H1 (cell line): ENCODE measurements around the gene USP49. TPM values are rescaled to one million over a fixed set of nuclear protein-coding genes. Genes with fewer than 3 reads are reported as not detected.

Experiments used
- CTCF ChIA-PET: fragments of 300-600 bp; sonication (Branson Sonifier 250); formaldehyde crosslinking; loops from one replicate; lab custom pipeline; 2021; ENCODE audit not compliant: partially characterized antibody; lab: Charles Lee
- POLR2A ChIA-PET: fragments of 300-600 bp; sonication (Branson Sonifier 250); formaldehyde crosslinking; loops from one replicate; lab custom pipeline; 2021; ENCODE audit warnings: inconsistent platforms; ENCODE audit not compliant: partially characterized antibody; lab: Charles Lee
- DNase-seq, 2 experiments: peaks; one replicate each; pipeline versions ENCODE4 v3.0.0 to v3.0.0-alpha.2; 2010 to 2022; ENCODE audit warnings: low spot score in 2 of 2, low read depth in 1 of 2, mixed read lengths in 1 of 2
- FAIRE-seq: peaks from 2 replicates; lab custom pipeline; 2011; peaks lifted over from hg19 to GRCh38; lab: Jason Lieb, UNC
- H2AFZ ChIP-seq: 2 replicates; pipeline ENCODE4 v1.8.1; 2012; ENCODE audit warnings: low read length, inconsistent platforms
- H2AK5ac ChIP-seq: 2 replicates; pipeline ENCODE4 v1.6.1; 2013; ENCODE audit warnings: low read depth, low read length
- H2BK120ac ChIP-seq: replicated peaks from 2 replicates; pipeline ENCODE3; 2013; ENCODE audit warnings: low read depth, low read length, inconsistent platforms
- H2BK12ac ChIP-seq: 2 replicates; pipeline ENCODE4 v1.6.1; 2013; ENCODE audit warnings: low read depth, low read length
- H2BK15ac ChIP-seq: 2 replicates; pipeline ENCODE4 v1.6.1; 2013; ENCODE audit warnings: low read length
- H2BK20ac ChIP-seq: 2 replicates; pipeline ENCODE4 v1.6.1; 2013; ENCODE audit warnings: low read length
- H2BK5ac ChIP-seq: 2 replicates; pipeline ENCODE4 v1.6.1; 2013; ENCODE audit warnings: low read depth, low read length
- H3K14ac ChIP-seq: 2 replicates; pipeline ENCODE4 v1.6.1; 2013; ENCODE audit warnings: inconsistent platforms; ENCODE audit not compliant: insufficient read length
- H3K18ac ChIP-seq: 2 replicates; pipeline ENCODE4 v1.6.1; 2013; ENCODE audit warnings: low read length; ENCODE audit errors: extremely low read depth
- H3K23ac ChIP-seq: 2 replicates; pipeline ENCODE4 v1.6.1; 2013; ENCODE audit warnings: inconsistent platforms; ENCODE audit not compliant: insufficient read length
- H3K23me2 ChIP-seq: 2 replicates; pipeline ENCODE4 v1.6.1; 2013; ENCODE audit warnings: low read depth, low read length
- H3K27ac ChIP-seq: 2 replicates; pipeline ENCODE4 v1.6.1; 2011; ENCODE audit warnings: low read depth, low read length, inconsistent platforms
- H3K27me3 ChIP-seq, 4 experiments: replicated peaks in 1 of 4; 1 replicate in 1 of 4; 2 replicates in 3 of 4; pipeline versions ENCODE4 v1.6.1 to v1.8.1; 2011 to 2013; ENCODE audit warnings: low read length in 3 of 4, mild to moderate bottlenecking in 3 of 4, inconsistent platforms in 2 of 4, mixed read lengths in 2 of 4, moderate library complexity in 1 of 4; ENCODE audit not compliant: control insufficient read depth in 3 of 4, insufficient read depth in 3 of 4; ENCODE audit errors: extremely low read depth in 1 of 4
- H3K36me3 ChIP-seq, 4 experiments: 2 replicates each; pipeline versions ENCODE4 v1.6.1 to v1.8.1; 2011 to 2013; ENCODE audit warnings: mild to moderate bottlenecking in 4 of 4, low read length in 3 of 4, moderate library complexity in 2 of 4, control low read depth in 1 of 4, inconsistent platforms in 1 of 4; ENCODE audit not compliant: insufficient read depth in 4 of 4, control insufficient read depth in 2 of 4
- H3K4ac ChIP-seq: replicated peaks from 2 replicates; pipeline ENCODE3; 2013; ENCODE audit warnings: low read length, low read depth, mixed read lengths, inconsistent platforms; ENCODE audit not compliant: insufficient read length
- H3K4me1 ChIP-seq, 4 experiments: replicated peaks in 1 of 4; 1 replicate in 1 of 4; 2 replicates in 3 of 4; pipeline versions ENCODE4 v1.6.1 to v1.8.1; 2011 to 2013; ENCODE audit warnings: low read length in 3 of 4, inconsistent platforms in 2 of 4, mixed read lengths in 1 of 4; ENCODE audit not compliant: insufficient read depth in 4 of 4, control insufficient read depth in 3 of 4
- H3K4me2 ChIP-seq, 2 experiments: 2 replicates each; pipeline versions ENCODE4 v1.6.1 to v1.8.1; 2011 to 2013; ENCODE audit warnings: low read depth in 2 of 2, low read length in 2 of 2, control low read depth in 1 of 2, inconsistent platforms in 1 of 2, mild to moderate bottlenecking in 1 of 2; ENCODE audit not compliant: insufficient read depth in 1 of 2
- H3K4me3 ChIP-seq, 4 experiments: fragments of 200-600, 300-600 bp in 1 of 4; sonication (generic), shearing (Covaris generic), sonication (Bioruptor Twin) in 1 of 4; 2 replicates each; pipeline versions ENCODE4 v1.5.1 to v1.8.1; 2011 to 2016; ENCODE audit warnings: low read length in 4 of 4, low read depth in 3 of 4, control low read depth in 2 of 4, inconsistent platforms in 2 of 4, mild to moderate bottlenecking in 2 of 4, mixed read lengths in 1 of 4, moderate library complexity in 1 of 4; ENCODE audit not compliant: insufficient read depth in 2 of 4; ENCODE audit errors: extremely low read depth in 1 of 4
- H3K56ac ChIP-seq: replicated peaks from 2 replicates; pipeline ENCODE3; 2013; ENCODE audit warnings: low read depth, mild to moderate bottlenecking, mixed read lengths, low read length, inconsistent platforms; ENCODE audit not compliant: insufficient read length
- H3K79me1 ChIP-seq: 2 replicates; pipeline ENCODE4 v1.6.1; 2013; ENCODE audit warnings: low read depth, low read length, control low read depth
- H3K79me2 ChIP-seq, 2 experiments: 2 replicates each; pipeline versions ENCODE4 v1.6.1 to v1.8.1; 2012 to 2013; ENCODE audit warnings: low read length in 2 of 2, mild to moderate bottlenecking in 2 of 2, inconsistent platforms in 1 of 2; ENCODE audit not compliant: insufficient read depth in 2 of 2, control insufficient read depth in 1 of 2
- H3K9ac ChIP-seq, 4 experiments: replicated peaks in 1 of 4; 1 replicate in 1 of 4; 2 replicates in 3 of 4; pipeline versions ENCODE4 v1.6.1 to v1.8.1; 2011 to 2013; ENCODE audit warnings: low read depth in 3 of 4, low read length in 3 of 4, control low read depth in 2 of 4, mild to moderate bottlenecking in 2 of 4, moderate library complexity in 2 of 4, inconsistent platforms in 1 of 4; ENCODE audit errors: extremely low read depth in 1 of 4
- H3K9me3 ChIP-seq, 2 experiments: 2 replicates each; pipeline versions ENCODE4 v1.6.1 to v1.8.1; 2012 to 2013; ENCODE audit warnings: mild to moderate bottlenecking in 2 of 2, moderate library complexity in 2 of 2, control low read depth in 1 of 2, inconsistent platforms in 1 of 2, low read depth in 1 of 2, low read length in 1 of 2, mixed read lengths in 1 of 2; ENCODE audit not compliant: insufficient read depth in 2 of 2
- H4K20me1 ChIP-seq, 2 experiments: replicated peaks in 1 of 2; 2 replicates each; pipeline versions ENCODE3 to v1.8.1; 2011 to 2013; ENCODE audit warnings: inconsistent platforms in 2 of 2, low read length in 2 of 2, mild to moderate bottlenecking in 1 of 2; ENCODE audit not compliant: insufficient read depth in 2 of 2, control insufficient read depth in 1 of 2
- H4K5ac ChIP-seq: 2 replicates; pipeline ENCODE4 v1.6.1; 2013; ENCODE audit warnings: low read length, low read depth, mixed read lengths, inconsistent platforms; ENCODE audit not compliant: insufficient read length
- H4K8ac ChIP-seq: 2 replicates; pipeline ENCODE4 v1.8.0; 2013; ENCODE audit warnings: mild to moderate bottlenecking, moderate library complexity, low read length, inconsistent platforms; ENCODE audit not compliant: insufficient read depth; ENCODE audit errors: extremely low read depth
- H4K91ac ChIP-seq: replicated peaks from 2 replicates; pipeline ENCODE3; 2013; ENCODE audit warnings: low read length, mixed read lengths, inconsistent platforms; ENCODE audit not compliant: insufficient read length
- BRCA1 ChIP-seq: IDR thresholded peaks from 2 replicates; pipeline ENCODE4 v1.6.1; 2012; ENCODE audit warnings: low read depth, low read length, improper control_type of control experiment
- CBX5 ChIP-seq: fragments of 300-800, 300-1000 bp; sonication (generic); IDR thresholded peaks from 2 replicates; pipeline ENCODE4 v1.7.1; 2016; ENCODE audit warnings: antibody characterized with exemption, low read length, low read depth
- E2F6 ChIP-seq: IDR thresholded peaks from 2 replicates; pipeline ENCODE4 v1.6.1; 2012; ENCODE audit warnings: inconsistent platforms
- EP300 ChIP-seq, 2 experiments: IDR thresholded peaks; 1 replicate in 1 of 2; 2 replicates in 1 of 2; pipeline ENCODE4 v1.6.1; 2011 to 2012; ENCODE audit warnings: low read depth in 2 of 2, low read length in 2 of 2, mild to moderate bottlenecking in 2 of 2, borderline replicate concordance in 1 of 2, inconsistent platforms in 1 of 2, moderate library complexity in 1 of 2
- HDAC6 ChIP-seq: IDR thresholded peaks from one replicate; pipeline ENCODE4 v1.7.1; 2012; ENCODE audit warnings: low read depth, mild to moderate bottlenecking, inconsistent platforms, low read length, moderate library complexity
- KDM1A ChIP-seq: fragments of 200-600, 300-600 bp; sonication (generic); IDR thresholded peaks from 2 replicates; pipeline ENCODE4 v1.7.1; 2016; ENCODE audit warnings: mild to moderate bottlenecking, low read length, borderline replicate concordance
- SP1 ChIP-seq: IDR thresholded peaks from 2 replicates; pipeline ENCODE4 v1.6.1; 2011; ENCODE audit warnings: low read depth, low read length
- SP2 ChIP-seq: IDR thresholded peaks from 2 replicates; pipeline ENCODE4 v1.6.1; 2012; ENCODE audit warnings: mild to moderate bottlenecking, low read length, inconsistent platforms
- SP4 ChIP-seq: IDR thresholded peaks from 2 replicates; pipeline ENCODE4 v1.6.1; 2012; ENCODE audit warnings: low read length, inconsistent platforms
- YY1 ChIP-seq: IDR thresholded peaks from 2 replicates; pipeline ENCODE4 v1.6.1; 2011; ENCODE audit warnings: low read depth, mild to moderate bottlenecking, low read length
- WGBS, 2 experiments: shearing (Covaris generic) in 1 of 2; methylation state at CpG; one replicate each; pipeline versions ENCODE4 v1.1.6 to v1.1.7; 2013 to 2015; ENCODE audit warnings: low lambda C conversion rate in 2 of 2, mixed read lengths in 2 of 2, inconsistent platforms in 1 of 2, low coverage in 1 of 2, missing lambda C conversion rate in 1 of 2; ENCODE audit not compliant: insufficient replicate concordance in 2 of 2, insufficient coverage in 1 of 2, insufficient read length in 1 of 2; ENCODE audit errors: extremely low coverage in 1 of 2, missing lambda C conversion rate in 1 of 2; 5-methylcytosine and 5-hydroxymethylcytosine counted together
- polyA plus RNA-seq, 7 experiments: library from polyadenylated mRNA; depleted of rRNA in 3 of 7; stranded (reverse) in 5 of 7; unstranded in 2 of 7; fragments of >200 nt in 5 of 7; fragments of 200-250 nt in 2 of 7; gene quantifications; 1 replicate in 5 of 7; 2 replicates in 1 of 7; 4 replicates in 1 of 7; pipeline versions ENCODE4 v1.2.1 to v1.2.3, GENCODE V29; 2011 to 2013; ENCODE audit warnings: missing spikeins in 2 of 7, mixed read lengths in 2 of 7
- total RNA-seq: library from RNA; stranded (reverse); fragmentation: NEBNext Ultra II Directional; extraction: Animal tissue kit (Norgen Biotek cat#: 25700); gene quantifications from 2 replicates; pipeline ENCODE4 v1.2.1, GENCODE V29; 2021
- TF ChIP-seq, protein P1 (sequence below), 3 experiments: IDR thresholded peaks; 1 replicate in 2 of 3; 2 replicates in 1 of 3; pipeline versions ENCODE4 v1.5.1 to v1.6.1; 2011; ENCODE audit warnings: low read length in 3 of 3, mild to moderate bottlenecking in 3 of 3, inconsistent platforms in 2 of 3, low read depth in 1 of 3, moderate library complexity in 1 of 3; ENCODE audit not compliant: insufficient read depth in 1 of 3; ENCODE audit errors: control extremely low read depth in 1 of 3

USP49 gene
- total and polyA plus RNA-seq, 2 of the 8 experiments (the other 6 are each of a cell fraction or from before 2014, with no cell fraction given), result 6.9 to 24.4 TPM

GRCh38 chr6:41937472-41937860, 42.3 kb upstream of the USP49 start:
- CTCF ChIA-PET, result interaction anchor here (0.9 to 13.7 kb wide), 11 partner anchors 12 to 240 kb away, joined by 3 to 219 read pairs (median 5); partner anchors contain the start of genes BYSL and MED20
- no peak overlapping the region for H3K9ac ChIP-seq
- TF ChIP-seq E2F6 (no peak), YY1 (no peak), EP300 (IDR thresholded peaks at IDR 0.05; ENCODE audit: borderline replicate concordance in 1 of 2, low read depth in 2 of 2, low read length in 2 of 2) (no peak), SP4 (no peak), HDAC6 (no peak), BRCA1 (no peak), CBX5 (no peak), KDM1A (no peak), SP1 (no peak), SP2 (no peak)
- TF ChIP-seq, protein P1, sequence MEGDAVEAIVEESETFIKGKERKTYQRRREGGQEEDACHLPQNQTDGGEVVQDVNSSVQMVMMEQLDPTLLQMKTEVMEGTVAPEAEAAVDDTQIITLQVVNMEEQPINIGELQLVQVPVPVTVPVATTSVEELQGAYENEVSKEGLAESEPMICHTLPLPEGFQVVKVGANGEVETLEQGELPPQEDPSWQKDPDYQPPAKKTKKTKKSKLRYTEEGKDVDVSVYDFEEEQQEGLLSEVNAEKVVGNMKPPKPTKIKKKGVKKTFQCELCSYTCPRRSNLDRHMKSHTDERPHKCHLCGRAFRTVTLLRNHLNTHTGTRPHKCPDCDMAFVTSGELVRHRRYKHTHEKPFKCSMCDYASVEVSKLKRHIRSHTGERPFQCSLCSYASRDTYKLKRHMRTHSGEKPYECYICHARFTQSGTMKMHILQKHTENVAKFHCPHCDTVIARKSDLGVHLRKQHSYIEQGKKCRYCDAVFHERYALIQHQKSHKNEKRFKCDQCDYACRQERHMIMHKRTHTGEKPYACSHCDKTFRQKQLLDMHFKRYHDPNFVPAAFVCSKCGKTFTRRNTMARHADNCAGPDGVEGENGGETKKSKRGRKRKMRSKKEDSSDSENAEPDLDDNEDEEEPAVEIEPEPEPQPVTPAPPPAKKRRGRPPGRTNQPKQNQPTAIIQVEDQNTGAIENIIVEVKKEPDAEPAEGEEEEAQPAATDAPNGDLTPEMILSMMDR (IDR thresholded peaks at IDR 0.05; ENCODE audit: control extremely low read depth in 1 of 3, insufficient read depth in 1 of 3, low read depth in 1 of 3, low read length in 3 of 3), result no peak

More at GRCh38 chr6:41937472-41937860, 42.3 kb upstream of the USP49 start:
- DNase-seq, result no peak
- POLR2A ChIA-PET, result interaction anchor here (1.0 to 16.6 kb wide), 4 partner anchors 11 to 108 kb away, joined by 3 to 235 read pairs (median 90); partner anchors contain the start of genes BYSL, MED20, TAF8 and USP49
- no peak for FAIRE-seq
- H3K9me3 ChIP-seq, result no peaks in the 10 kb centered on the region
- peaks cover 17% of the 10 kb centered on the region for H3K23me2 ChIP-seq
- H3K79me2 ChIP-seq, result peaks cover 0 to 10% of the 10 kb centered on the region in 2 experiments; a peak in 1 of 4 replicates
- no peak overlapping the region for H3K18ac ChIP-seq
- no peak overlapping the region for H3K56ac ChIP-seq
- H3K23ac ChIP-seq, result no peak overlapping the region
- 97% methylated on average over 2 of the region's 2 CpGs; no CpG with 5 or more reads in 1 of the 2 experiments for WGBS, 2 experiments
- no peak overlapping the region for H4K5ac ChIP-seq
- no peak overlapping the region for H2BK120ac ChIP-seq
- H3K4me2 ChIP-seq, result no peak overlapping the region
- H3K79me1 ChIP-seq, result peaks cover 2% of the 10 kb centered on the region
- H2AK5ac ChIP-seq, result no peak overlapping the region
- H4K20me1 ChIP-seq, result peaks cover 2 to 5% of the 10 kb centered on the region in 2 experiments
- H3K14ac ChIP-seq, result no peak overlapping the region
- peaks cover 6 to 31% (median 23%) of the 10 kb centered on the region in 4 experiments for H3K4me1 ChIP-seq
- H2BK20ac ChIP-seq, result no peak overlapping the region
- no peak overlapping the region for H2BK5ac ChIP-seq
- H3K27ac ChIP-seq, result no peak overlapping the region
- peaks cover 13 to 31% (median 22%) of the 10 kb centered on the region in 4 experiments for H3K36me3 ChIP-seq
- no peak overlapping the region for H2AFZ ChIP-seq
- no peak overlapping the region for H4K91ac ChIP-seq
- no peak overlapping the region for H2BK15ac ChIP-seq
- no peak overlapping the region for H4K8ac ChIP-seq
- no peak overlapping the region for H3K4ac ChIP-seq
- no peak overlapping the region for H3K4me3 ChIP-seq
- no peaks in the 10 kb centered on the region for H3K27me3 ChIP-seq
- no peak overlapping the region for H2BK12ac ChIP-seq
